GM18861 (cell line): ENCODE results near the gene CARMIL3.

Experiments used
- ATAC-seq: cut with Tn5 transposase; IDR thresholded peaks from one replicate; pipeline ENCODE4 v1.9.1; 2021; ENCODE audit not compliant: unreplicated experiment

CARMIL3 gene

DNA sequence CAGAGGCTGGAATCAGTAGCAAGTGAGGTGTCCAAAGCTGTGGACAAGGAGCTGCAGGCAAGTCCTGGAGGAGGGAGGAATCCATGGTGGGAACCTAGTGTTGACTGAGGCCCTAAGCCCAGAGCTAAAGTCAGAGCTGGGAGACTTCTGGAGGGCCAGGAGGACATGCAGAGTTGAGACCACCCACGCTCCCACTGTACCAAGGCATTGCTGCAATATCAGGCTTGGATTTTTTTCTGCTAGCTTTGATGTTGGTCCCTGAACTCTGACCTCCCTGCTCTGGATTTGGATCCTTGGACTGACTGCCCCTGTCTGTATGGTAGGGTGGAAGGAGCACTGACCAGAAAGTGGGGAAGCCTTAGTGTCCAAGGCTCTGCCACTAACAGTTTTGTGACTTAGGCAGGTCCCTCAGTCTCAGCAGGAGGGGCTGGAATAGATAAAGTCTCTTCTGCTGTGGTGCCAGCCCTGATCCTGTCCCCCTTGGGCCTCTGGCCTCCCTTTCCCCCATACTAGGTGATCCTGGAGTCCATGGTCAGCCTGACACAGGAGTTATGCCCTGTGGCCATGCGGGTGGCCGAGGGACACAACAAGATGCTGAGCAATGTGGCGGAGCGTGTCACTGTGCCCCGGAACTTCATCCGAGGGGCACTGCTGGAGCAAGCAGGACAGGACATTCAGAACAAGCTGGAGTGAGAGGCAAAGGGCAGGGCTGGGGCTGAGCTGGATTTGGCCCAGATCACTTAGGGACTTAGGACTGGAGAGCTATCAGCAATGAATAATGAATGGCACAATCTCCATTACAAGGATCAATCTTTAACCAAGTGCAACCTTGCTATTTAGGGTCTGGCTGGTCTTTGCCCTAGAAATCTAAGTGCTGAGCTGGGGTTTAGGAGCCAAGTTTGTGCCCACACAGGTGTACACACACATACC is 9.4 kb downstream of the CARMIL3 start:
- ATAC-seq: no peak

DNA sequence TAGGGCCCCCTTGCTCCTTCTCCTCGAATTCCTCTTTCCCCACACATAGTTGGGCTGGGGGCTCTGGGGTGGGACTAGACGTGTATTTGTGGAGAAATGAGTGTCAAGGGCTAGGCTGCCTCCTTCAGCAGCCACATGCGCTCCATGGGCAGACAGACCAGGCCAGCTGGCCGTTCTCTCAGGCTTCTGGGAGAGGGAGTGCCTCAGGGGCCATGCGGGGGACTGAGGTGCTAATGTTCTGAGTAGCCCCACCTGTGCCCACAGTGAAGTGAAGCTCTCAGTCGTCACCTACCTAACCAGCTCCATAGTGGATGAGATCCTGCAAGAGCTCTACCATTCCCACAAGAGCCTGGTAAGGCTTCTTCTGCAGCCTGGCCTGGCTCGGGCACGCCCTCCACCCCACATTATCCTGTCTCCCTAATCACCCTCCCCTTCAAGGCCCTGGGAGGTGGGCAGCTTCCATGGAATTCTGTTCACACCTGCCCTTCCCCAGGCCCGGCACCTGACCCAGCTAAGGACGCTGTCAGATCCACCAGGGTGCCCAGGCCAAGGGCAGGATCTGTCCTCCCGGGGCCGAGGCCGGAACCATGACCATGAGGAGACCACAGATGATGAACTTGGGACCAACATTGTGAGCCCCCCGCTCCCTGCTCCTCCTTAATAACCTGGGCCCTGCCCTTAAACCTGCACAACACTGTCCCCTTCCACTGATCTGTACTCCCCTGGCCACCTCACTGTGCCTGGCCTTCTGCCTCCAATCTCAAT is 10.6 kb downstream of the CARMIL3 start:
- no peak for ATAC-seq

DNA sequence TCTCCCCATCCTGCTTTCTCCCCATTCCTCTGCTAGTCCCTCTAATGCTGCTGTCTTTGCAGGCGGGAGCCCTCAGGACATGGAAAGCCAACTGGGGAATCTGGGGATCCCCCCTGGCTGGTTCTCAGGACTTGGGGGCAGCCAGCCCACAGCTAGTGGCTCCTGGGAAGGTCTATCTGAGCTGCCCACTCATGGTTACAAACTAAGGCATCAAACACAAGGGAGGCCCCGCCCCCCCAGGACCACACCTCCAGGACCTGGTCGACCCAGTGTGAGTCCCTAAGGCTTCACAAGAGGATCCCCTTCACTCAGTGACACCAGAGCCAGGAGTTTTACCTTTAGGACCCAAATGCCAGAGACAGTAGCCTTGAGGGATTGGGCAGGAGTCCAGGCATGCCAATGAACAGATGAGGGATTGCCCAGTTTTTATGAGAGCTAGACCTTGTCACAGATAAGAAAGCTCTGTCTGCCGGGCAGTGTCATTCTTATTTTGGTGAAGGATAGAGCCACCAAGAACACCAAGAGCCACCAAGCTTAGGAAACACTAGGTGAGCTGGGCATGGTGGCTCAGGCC is 11.5 kb downstream of the CARMIL3 start:
- ATAC-seq: no peak

DNA sequence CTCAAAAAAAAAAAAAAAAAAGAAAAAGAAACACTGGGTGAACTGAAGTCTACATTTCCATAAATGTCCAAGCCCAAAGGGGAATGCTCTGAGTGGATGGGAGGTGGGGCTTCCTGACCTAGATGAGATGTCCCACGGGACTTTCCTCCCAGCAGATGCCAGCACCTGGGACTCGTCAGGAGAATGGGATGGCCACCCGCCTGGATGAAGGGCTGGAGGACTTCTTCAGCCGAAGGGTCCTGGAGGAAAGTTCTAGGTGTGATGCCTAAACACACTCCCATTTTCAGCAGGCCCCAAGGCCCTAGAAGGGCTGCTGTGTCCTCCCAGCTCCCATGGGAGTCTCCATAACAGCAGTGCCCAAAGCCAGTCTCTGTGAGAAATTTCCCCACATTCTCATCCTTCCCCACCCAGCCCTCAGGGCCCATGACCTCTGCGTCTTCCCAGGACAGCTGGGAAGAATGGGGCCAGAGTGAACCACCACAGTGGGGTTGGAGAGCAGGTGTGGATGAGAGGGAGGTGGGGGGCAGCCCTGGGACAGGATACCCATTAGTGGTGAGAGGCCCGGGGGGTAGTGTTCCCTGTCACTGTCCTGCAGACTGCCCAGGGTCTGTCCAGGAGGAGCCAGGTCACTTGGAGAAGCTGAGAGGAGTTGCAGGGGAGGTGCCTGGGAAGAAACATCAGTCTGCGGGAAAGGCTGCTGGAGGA is 12.4 kb downstream of the CARMIL3 start:
- no peak for ATAC-seq

DNA sequence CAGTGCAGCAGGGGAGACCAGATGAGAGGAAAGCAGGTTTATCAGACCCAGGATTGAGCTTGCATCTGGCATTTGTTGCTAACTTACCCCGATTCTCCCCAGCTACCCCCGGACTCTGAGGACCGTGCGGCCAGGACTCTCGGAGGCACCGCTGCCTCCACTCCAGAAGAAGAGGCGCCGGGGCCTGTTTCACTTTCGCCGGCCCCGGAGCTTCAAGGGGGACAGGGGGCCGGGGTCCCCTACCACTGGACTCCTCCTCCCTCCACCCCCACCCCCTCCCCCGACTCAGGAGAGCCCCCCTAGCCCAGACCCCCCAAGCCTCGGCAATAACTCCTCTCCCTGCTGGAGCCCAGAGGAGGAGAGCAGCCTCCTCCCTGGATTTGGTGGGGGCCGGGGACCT is 13.0 kb downstream of the CARMIL3 start:
- ATAC-seq: no peak

DNA sequence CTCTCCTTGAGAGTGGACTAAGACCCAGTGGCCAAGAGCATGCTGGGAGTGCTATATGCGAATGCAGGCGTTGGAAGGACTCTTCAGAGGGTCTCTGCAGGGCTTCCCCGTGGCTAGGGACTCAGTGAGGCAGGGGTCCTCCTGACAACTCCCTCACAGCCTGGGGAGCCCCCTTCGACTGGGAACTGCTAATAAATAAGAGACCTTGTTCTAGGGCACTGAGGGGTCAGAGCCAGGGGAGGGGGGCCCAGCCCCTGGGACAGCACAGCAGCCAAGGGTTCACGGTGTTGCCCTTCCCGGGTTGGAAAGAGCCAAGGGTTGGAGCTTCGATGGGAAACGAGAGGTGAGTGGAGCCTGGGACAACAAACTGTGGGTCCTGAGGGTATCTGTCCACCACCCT is 13.6 kb downstream of the CARMIL3 start:
- no peak for ATAC-seq

DNA sequence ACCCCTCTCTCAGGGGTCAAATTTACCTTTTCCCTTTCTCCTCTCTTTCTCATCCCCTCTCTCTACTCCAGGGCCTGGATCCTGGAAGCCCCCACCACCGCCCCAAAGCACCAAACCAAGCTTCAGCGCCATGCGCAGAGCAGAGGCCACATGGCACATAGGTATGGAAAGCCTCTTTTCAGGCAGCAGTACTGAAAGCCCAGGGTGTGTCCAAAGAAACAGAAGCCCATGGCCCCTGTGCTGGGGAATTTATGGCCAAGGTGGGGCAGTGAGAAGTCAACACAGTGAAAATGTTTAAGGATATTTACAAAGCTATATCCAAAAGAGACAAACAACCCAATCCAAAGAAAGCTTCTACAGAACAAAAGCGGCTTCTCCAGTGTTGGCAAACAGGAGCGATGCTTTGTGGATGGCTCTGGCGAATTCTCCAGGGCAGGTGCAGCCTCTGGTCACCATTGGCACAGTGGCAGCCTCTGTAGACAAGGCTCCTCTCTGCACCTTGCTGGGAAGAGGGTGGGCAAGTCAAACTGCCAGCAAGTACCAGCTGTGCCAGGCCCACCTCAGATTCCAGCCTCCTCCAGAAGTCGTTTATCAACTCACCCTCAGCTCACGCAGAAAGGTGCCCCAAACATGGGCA is 14.8 kb downstream of the CARMIL3 start:
- no peak for ATAC-seq

DNA sequence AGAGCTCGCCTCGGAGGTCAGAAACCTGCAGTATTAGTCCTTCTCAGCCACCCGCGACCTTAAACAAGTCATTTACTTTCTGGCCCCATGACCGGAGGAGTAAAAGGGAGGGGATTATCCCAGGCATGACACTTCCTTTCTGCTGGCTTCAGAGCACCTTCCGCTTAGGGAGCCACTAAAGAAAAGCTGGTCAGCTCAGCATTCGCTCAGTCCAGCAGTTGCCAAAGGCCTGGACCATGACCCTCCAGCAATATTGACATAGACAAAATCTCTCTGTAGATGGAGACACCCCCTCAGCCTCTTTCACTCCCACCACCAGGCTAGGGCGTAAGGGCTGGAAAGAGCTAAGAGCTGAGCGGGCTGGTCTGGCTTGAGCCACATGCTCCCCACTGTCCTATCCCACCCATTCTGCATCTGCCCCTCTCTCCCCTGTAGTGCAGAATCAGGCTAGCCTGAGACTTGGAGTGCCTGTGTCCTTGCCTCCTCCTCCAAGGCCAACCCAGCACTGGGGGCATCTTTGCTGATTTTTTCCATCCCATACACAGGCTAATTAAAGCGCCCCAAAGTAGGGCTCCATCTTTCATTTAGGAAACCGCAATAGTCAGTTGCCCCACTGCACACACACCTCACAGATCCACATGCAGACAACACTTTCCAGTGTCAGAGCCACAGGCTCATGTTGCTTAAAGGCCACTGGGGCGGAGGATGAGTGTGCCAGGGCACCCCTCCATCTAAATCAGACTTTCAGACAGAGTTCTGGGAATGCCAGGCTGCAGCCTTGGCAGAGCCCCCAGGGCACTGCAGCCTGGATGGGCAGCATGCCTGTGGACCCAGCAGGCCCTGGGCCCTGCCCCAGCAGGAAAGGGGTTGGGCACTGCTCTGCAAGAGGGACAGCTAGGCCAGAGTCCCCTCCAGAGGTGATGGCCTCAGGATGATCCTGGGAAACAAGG is 15.6 kb downstream of the CARMIL3 start:
- no peak for ATAC-seq

DNA sequence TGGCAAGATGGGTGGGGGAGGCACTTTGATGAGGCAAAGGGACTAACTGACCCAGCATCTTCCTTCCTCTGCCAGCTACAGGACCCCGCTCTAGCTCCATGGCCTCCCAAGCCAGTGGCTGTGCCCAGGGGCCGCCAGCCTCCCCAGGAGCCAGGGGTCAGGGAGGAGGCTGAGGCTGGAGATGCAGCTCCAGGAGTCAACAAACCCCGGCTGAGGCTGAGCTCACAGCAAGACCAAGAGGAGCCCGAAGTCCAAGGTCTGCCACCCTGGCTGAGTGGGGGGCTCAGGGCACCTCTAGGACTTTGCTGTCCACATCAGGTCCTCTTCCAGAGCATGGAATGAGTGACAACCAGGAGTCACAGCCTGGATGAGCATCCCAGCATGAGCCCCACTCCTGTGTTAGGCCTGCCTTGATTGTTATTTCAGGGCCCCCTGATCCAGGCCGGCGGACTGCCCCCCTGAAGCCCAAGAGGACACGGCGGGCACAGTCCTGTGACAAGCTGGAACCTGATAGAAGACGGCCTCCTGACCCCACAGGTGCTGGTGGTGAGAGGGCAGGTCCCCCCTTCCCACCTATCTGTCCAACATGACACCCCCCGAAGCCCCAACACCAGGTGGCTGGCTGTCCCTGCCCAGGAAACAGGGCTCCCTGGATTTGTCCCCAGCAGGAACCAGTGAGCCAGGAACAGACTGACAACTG is 17.1 kb downstream of the CARMIL3 start:
- ATAC-seq: no peak

DNA sequence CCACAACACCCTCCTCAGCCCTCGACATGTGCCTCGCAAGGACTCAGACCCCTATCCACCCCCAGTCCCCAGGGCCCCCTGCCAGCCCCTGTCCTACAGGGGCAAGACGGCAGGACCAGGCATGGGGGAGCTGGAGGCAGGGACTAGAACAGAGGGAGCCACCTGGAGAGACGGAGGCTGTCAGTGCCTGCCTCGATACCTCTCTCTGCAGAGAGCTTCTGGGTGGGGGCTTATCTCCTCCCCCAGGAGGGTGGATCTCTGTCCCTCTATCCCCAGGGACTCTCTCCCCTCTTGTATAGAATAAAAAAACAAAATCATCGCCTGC is 17.6 kb downstream of the CARMIL3 start:
- ATAC-seq: no peak

DNA sequence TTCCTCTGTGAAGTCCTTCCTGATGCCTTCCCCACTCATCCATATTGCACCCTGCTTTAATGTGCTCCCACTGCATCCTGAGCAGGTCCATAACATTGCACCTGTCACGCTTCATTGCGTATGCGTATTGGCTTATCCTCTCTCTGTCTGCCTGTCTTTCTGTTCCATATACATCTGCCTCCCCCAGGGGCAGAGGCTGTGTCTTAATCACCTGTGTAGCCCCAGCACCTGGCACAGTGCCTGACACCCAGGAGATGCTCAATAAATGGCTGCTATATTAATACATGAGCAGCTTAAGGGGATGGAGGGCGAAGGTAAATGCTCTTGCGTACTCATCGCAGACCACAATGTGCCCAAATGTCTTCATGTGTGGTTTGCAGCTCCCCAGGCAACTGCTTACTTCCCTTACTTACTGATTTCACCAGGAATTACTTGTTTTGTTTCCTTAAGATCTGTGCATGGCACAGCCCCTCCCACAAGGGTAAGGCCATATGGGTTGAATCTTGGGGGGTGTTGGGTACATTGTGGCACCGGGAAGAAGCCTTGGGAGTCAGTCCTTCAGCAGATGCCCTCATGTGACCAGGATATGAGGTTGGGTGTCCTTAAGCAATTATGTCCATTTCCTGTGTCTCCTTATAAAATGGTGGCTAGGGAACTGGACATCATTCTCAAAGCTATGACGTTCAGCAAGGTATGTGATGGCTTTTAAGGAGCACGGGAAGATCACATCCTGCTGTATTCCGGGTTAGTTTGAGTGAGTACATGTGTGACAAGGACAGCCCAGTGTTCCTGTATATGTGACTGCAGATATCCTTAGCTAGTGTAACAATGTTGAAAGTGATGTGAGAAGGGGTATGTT is 18.7 kb downstream of the CARMIL3 start:
- no peak for ATAC-seq

DNA sequence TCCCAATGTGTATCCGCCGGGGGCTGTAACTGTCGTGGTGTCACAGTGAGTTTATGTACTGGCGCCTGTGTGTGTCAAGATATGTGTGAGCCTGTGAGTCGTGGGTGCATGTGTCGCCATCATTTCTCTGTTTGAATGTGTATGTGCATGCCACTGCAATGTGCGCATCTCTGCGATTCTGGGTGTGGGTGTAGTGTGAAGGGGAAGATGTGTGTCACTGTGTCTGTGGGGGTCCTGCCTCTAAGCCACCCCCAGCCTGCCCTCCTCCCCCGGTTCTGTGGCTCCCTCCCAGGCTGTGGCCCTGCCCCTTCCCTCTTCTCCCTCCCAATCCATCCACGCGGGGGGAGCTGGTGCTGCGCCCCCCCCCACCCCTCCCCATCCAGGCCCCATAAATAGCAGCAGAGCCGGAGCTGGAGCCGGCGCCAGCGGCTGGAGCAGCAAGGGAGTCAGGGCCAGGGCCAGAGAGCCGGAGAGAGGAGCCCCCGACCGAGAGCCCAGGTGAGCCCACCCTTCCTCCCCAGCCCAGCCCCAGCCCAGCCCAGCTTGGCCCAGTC is 19.4 kb downstream of the CARMIL3 start, which contains the start of gene CPNE6:
CPNE6 (plus strand) TSS at position 419 of the 554 bp plus-strand sequence. CDS start 1,375 bp downstream, outside the sequence.
- ATAC-seq: no peak

DNA sequence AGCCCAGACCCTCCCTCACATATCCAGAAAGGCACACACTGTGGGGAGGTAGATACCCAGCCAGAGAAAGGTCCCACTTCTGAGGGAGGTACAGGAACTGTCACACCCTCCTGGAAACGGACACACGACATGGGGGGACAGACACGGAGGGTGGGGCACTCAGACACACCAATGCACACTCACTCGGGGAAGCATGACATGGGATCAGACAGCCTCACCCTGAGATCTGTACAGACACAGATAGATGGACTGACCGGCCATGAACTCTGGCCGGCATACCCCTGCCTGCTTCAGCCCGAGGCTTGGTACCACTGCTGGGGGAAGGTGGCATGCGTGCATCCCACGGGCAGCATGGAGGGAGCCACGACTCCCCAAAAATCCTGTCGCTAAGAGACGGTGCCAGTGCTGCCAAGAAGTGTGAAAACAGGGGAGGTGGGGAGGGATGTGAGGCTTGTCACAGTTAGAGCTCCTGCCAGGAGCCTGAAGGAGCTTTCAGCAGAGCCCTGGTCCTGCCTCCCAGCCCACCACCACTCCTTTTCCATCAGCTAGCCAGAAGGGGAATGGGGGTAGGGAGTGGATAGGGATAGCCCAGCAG is 20.1 kb downstream of the CARMIL3 start:
- no peak for ATAC-seq

DNA sequence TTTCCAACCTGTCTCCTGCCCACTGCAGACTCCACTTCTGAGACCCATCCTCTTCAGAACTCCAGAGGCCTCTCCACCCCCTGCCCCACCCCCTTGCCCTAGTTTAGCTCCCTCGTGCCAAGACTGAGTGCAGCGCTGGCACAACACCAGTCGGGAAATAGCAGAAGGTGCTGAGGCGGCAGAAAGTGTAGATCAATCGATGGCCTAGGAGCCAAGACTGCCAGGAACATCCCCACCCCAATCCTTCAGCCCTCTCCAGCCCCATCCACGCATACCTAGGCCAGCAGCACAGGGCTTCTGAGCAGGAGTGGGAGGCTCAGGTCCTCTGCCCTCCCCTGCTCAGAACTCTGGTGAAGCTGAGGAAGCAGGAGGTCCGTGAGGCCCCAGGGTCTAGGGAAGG is 20.6 kb downstream of the CARMIL3 start:
- no peak for ATAC-seq

DNA sequence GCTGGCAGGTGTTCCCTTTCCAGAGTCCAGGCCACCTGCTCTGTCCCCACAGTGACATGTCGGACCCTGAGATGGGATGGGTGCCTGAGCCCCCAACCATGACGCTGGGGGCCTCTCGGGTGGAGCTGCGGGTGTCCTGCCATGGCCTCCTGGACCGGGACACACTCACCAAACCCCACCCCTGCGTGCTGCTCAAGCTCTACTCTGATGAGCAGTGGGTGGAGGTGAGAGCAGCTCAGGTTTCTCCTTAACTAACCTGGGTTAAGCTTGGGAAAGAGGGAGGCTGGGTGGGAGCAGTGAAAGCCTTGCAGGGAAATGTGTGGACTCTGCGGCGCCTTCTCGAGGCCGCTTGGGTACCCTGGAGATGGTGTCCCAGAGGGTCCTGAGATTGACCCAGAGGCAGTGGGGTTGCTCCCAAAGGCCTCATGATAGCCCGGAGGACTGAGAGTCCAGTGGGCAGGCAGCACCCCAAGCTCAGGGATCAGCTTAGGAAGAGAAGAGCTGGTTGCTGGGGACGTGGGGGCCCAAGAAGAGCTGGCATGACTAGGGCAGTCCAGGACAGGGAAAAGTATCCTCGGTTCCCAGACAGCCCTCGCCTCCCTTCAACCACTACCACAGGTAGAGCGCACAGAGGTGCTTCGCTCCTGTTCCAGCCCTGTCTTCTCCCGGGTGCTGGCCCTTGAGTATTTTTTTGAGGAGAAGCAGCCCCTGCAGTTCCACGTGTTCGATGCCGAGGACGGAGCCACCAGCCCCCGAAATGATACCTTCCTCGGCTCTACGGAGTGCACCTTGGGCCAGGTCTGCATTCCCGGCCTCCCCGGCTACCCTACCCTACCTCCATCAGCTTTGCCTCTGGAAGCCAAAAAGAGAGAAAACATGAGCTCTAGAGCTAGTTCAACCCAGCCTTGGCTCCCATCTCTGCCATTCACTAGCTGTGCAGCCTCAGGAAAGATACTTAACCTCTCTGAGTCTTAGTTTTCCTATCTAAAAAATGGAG is 21.4 kb downstream of the CARMIL3 start:
- ATAC-seq: no peak
